Body of pancreas (tissue), 4 donors: Measurements from ENCODE around the gene ZNF76. TPM values are rescaled to one million over a fixed set of nuclear protein-coding genes. Genes with fewer than 3 reads are reported as not detected.

Experiments used
- ATAC-seq: fragments of 150-250 bp; one replicate; pipeline ENCODE4 v1.9.1; 2016
- DNase-seq, 4 donors: peaks; one replicate each; pipeline ENCODE4 v3.0.0-alpha.2; 2019
- H3K27ac ChIP-seq, 4 donors: fragments of 200-600 bp; sonication (generic); 1 replicate in 3 of 4; 2 replicates in 1 of 4; pipeline versions ENCODE4 v1.5.1 to v1.6.1; 2016 to 2019; ENCODE audit warnings: mild to moderate bottlenecking in 1 of 4, mixed read lengths in 1 of 4, moderate library complexity in 1 of 4
- H3K27me3 ChIP-seq, 2 donors: fragments of 200-600 bp; sonication (generic); one replicate each; pipeline ENCODE4 v1.6.0; 2016; ENCODE audit warnings: mild to moderate bottlenecking in 1 of 2
- H3K36me3 ChIP-seq, 2 donors: fragments of 200-600 bp; sonication (generic); replicated peaks in 1 of 2; 2 replicates each; pipeline ENCODE4 v1.5.1; 2016; ENCODE audit warnings: low read depth in 2 of 2; ENCODE audit not compliant: insufficient read depth in 1 of 2
- H3K4me1 ChIP-seq: fragments of 200-600 bp; sonication (generic); one replicate; pipeline ENCODE4 v1.6.0; 2016
- H3K4me3 ChIP-seq, 2 donors: fragments of 200-600 bp; sonication (generic); 1 replicate in 1 of 2; 2 replicates in 1 of 2; pipeline ENCODE4 v1.5.1; 2016 to 2019
- H3K9me3 ChIP-seq, 3 donors: fragments of 200-600 bp; sonication (generic); 1 replicate in 2 of 3; 2 replicates in 1 of 3; pipeline ENCODE4 v1.5.1; 2016
- CTCF ChIP-seq, 7 experiments: fragments of 450-650 bp in 4 of 7; fragments of 200-600 bp in 3 of 7; sonication (generic) in 3 of 7; IDR thresholded peaks; one replicate each; pipeline ENCODE4 v1.5.1; 2016 to 2019; ENCODE audit warnings: antibody characterized with exemption in 7 of 7
- POLR2A ChIP-seq, 3 donors: fragments of 450-650 bp; IDR thresholded peaks; one replicate each; pipeline ENCODE4 v1.6.1; 2016; ENCODE audit warnings: antibody characterized with exemption in 3 of 3, mild to moderate bottlenecking in 2 of 3
- WGBS, 2 donors: methylation state at CpG; one replicate each; pipeline ENCODE4 v1.1.5; 2017; 5-methylcytosine and 5-hydroxymethylcytosine counted together
- intact Hi-C: fragments of 100-400 bp; cut with DNase I; formaldehyde crosslinking; loops from one replicate; pipeline ENCODE4 v1.15.1; 2023
- total RNA-seq, 2 donors: library from RNA; depleted of rRNA; stranded (reverse); fragments of >200 nt; gene quantifications; one replicate each; pipeline ENCODE4 v1.1.0, GENCODE V29; 2016

The ZNF76 gene
- total RNA-seq, 2 donors from 2014 or later, result 34.2 to 56.7 TPM

DNA sequence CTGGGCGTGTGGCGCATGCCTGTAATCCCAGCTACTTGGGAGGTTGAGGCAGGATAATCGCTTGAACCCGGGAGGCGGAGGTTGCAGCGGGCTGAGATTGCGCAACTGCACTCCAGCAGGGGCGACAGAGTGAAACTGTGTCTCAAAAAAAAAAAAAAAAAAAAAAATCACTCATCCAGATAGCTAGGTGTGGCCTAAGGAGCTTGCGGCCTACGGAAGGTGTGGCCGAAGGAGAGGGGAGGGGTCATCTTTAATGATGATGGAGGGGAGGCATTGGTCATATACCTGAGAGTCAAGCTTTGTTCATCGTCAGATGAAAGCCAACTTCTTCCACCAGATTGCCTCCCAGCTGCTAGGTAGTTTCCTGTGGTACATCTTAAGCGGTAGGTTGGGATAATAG, 82.0 kb downstream of the ZNF76 start:
- no peak for DNase-seq

DNA sequence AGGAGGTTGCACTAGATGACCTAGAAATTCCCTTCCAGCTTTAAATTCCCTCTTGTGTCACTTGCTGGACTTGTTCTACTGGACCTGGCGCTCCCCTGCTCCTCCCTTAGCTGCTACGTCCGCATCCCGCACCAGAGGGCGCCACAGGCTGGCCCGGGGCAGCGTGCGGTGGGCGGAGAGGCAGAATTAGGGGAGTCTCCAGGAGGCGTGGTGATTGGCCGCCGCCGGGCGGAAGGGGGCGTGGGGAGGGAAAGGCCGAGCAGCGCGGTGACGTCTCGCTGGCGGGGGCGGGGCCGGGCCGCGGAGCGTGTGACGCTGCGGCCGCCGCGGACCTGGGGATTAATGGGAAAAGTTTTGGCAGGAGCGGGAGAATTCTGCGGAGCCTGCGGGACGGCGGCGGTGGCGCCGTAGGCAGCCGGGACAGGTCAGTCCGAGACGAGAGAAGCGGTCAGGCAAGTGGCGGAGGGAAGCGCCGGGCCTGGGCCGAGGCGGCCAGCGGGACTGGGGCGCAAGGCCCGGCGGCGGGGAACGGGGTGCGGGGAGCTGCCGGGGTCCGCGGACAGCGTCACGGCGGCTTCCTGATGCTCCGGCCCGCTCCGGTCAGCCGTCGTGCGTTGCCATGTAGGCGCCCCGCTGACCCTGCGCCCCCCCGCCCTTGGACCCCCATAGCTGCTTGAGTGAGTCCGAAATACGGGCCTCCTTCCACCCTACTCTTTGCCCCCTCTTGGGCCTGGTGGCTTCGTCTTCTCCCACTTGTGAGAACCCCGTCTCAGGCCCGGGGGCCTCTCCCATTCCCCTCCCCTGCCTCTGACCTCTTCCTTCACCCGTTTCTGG, 82.9 kb downstream of the ZNF76 start, which contains the start of gene PPARD:
Gene PPARD (plus strand): TSS at position 301 of the 834 bp plus-strand sequence. CDS start 68,530 bp downstream, outside the sequence.
- Histone ChIP-seq H3K4me1 (peaks cover 27% of the 10 kb centered on the region), H3K27me3 (no peaks in the 10 kb centered on the region), H3K27ac (peak within 1 kb of the TSS; percentile 77 to 90 (median 85)), H3K36me3 (no peaks in the 10 kb centered on the region), H3K4me3 (peak within 1 kb of the TSS; percentile 67 to 95), H3K9me3 (no peaks in the 10 kb centered on the region)
- 1% methylated on average over 9 to 77 of the region's 77 CpGs for WGBS, 2 donors
- peak; percentile 73 to 86 (median 84) for TF ChIP-seq POLR2A (IDR thresholded peaks at IDR 0.05)
- TF ChIP-seq CTCF (IDR thresholded peaks at IDR 0.05), result peak; percentile 97 to 100 (median 99)
- DNase-seq (peak; percentile 98 to 99 (median 99)), ATAC-seq (peak; percentile 99)
- intact Hi-C loops, result no loop called here

More for the DNA sequence above, 82.0 kb downstream of the ZNF76 start:
- 71 to 76% methylated on average over 13 of the region's 13 CpGs for WGBS, 2 donors
- intact Hi-C loops, result no loop called here
- no peak overlapping the region for H3K27ac ChIP-seq
- TF ChIP-seq POLR2A (IDR thresholded peaks at IDR 0.05) (no peak), CTCF (IDR thresholded peaks at IDR 0.05) (no peak)
- no peaks in the 10 kb centered on the region for H3K9me3 ChIP-seq
- ATAC-seq, result no peak
- peaks cover 27% of the 10 kb centered on the region for H3K4me1 ChIP-seq
- H3K27me3 ChIP-seq, result no peaks in the 10 kb centered on the region
- no peak overlapping the region for H3K4me3 ChIP-seq
- H3K36me3 ChIP-seq, result no peaks in the 10 kb centered on the region

- ATAC-seq (no peak), DNase-seq (peak; percentile 23 to 59 (median 31))
- intact Hi-C loops, result no loop called here
- whole genome bisulfite sequencing, 2 donors, result 14 to 19% methylated on average over 13 of the region's 13 CpGs
- no peaks in the 10 kb centered on the region for H3K27me3 ChIP-seq
- H3K4me1 ChIP-seq, result peaks cover 27% of the 10 kb centered on the region
- peak overlapping the region in 3 of 4 donors; percentile 82 to 90 (median 88) for H3K27ac ChIP-seq
- H3K36me3 ChIP-seq, result no peaks in the 10 kb centered on the region
- H3K4me3 ChIP-seq, result peak overlapping the region; percentile 67 to 95
- TF ChIP-seq POLR2A (IDR thresholded peaks at IDR 0.05), result peak in 1 of 3 donors; percentile 9
- TF ChIP-seq CTCF (IDR thresholded peaks at IDR 0.05), result no peak
- H3K9me3 ChIP-seq, result no peaks in the 10 kb centered on the region
These were observed 83.7 kb downstream of the ZNF76 start for GRCh38 chr6:35343092-35343834.

- Histone ChIP-seq H3K9me3 (no peaks in the 10 kb centered on the region), H3K4me1 (peaks cover 27% of the 10 kb centered on the region), H3K27ac (peak overlapping the region in 2 of 4 donors; percentile 82 to 88), H3K36me3 (no peaks in the 10 kb centered on the region), H3K4me3 (no peak overlapping the region), H3K27me3 (no peaks in the 10 kb centered on the region)
- WGBS, 2 donors, result 69 to 70% methylated on average over 6 of the region's 6 CpGs
- ATAC-seq, result no peak
- no peak for TF ChIP-seq POLR2A (IDR thresholded peaks at IDR 0.05)
- no peak for TF ChIP-seq CTCF (IDR thresholded peaks at IDR 0.05)
- DNase-seq, result no peak
- intact Hi-C loops, result no loop called here
These were observed 84.5 kb downstream of the ZNF76 start for GRCh38 chr6:35343835-35344550.

Other genes with a start within 250 kb of the ZNF76 start
- gene TCP11, start 118.4 kb upstream of the ZNF76 start, total RNA-seq, result not detected
- gene SCUBE3, start 45.8 kb upstream of the ZNF76 start, total RNA-seq, result under 1 TPM in 1 of 2 donors, not detected in 1; 0.33 TPM
- 10 to 100 TPM; 10.2 to 23.3 TPM for gene DEF6, start 38.1 kb downstream of the ZNF76 start, total RNA-seq
- gene PPARD, start 82.8 kb downstream of the ZNF76 start, total RNA-seq, result 10 to 100 TPM in 1 of 2 donors, 1 to 10 TPM in 1; 6.0 to 11.2 TPM
- 1 to 10 TPM; 4.9 to 9.2 TPM for gene FANCE, start 192.6 kb downstream of the ZNF76 start, total RNA-seq
- gene RPL10A, start 208.7 kb downstream of the ZNF76 start, total RNA-seq, result 100 to 1,000 TPM; 563 to 782 TPM
- 1 to 10 TPM; 6.5 to 8.9 TPM for gene TEAD3, start 237.3 kb downstream of the ZNF76 start, total RNA-seq